ENCODE results near the gene TSEN54. TPM values are rescaled to one million over a fixed set of nuclear protein-coding genes. Genes with fewer than 3 reads are reported as not detected.

TSEN54 gene
- total and polyA plus RNA-seq, 2 experiments from 2014 or later, result 45.9 to 62.5 TPM

DNA sequence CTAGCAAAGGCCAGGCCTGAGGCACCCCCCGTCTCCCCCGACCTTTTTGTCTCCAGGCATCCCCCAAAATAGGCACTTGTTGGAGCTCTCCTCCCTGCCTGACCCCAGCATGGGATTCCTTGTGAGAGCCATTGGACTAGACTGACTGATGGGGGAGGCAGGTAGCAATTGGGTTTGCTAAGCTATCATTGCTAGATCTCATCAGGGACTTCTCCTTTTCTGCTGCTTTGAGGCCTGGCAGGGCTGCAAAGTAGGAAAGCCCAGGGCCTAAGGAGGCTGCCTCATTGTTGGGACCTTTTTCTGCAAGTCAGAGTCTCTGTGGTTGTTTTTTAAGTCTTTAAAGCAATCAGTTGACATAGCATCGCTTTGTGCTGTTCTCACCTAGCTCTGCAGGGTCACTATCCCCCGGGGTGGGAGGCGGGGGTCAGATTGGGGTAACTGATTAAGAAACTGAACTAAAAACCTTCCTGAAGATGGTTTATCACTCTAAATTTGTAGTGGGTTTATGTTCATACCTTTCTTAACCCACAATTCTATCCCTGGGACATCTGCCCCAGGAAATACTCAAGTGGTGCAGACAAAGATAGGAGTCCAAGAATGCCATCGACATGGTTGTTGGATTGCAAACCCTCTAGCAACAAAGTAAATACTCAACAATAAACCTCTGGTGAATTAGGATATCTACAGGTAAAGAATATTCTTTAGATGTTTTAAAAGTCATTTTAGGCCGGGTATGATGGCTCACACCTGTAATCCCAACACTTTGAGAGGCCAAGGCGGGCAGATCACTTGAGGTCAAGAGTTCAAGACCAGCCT lies 37.2 kb downstream of the TSEN54 start:
- Histone ChIP-seq H3F3A (replicated peaks; ENCODE audit: low read depth) (0 out of 2 replicates have a peak, but pooled peaks cover 7% of the 10 kb centered on the region), H3K27me3 (ENCODE audit: insufficient read depth) (no peaks in the 10 kb centered on the region), H3K4me3 (no peak overlapping the region), H3K4me1 (ENCODE audit: insufficient read depth) (peaks cover 7% of the 10 kb centered on the region; the same call in 1 of the 2 replicates), H3K79me2 (replicated peaks; ENCODE audit: insufficient read depth) (no peaks in the 10 kb centered on the region), H3K9me2 (ENCODE audit: insufficient read depth) (no peaks in the 10 kb centered on the region), H3K36me3 (ENCODE audit: insufficient read depth) (no peaks in the 10 kb centered on the region), H2AFZ (no peak overlapping the region), H4K20me1 (replicated peaks; ENCODE audit: insufficient read depth) (no peaks in the 10 kb centered on the region), H3K27ac (ENCODE audit: low read depth) (peak overlapping the region; percentile 59; the same call in 1 of the 2 replicates), H3K4me2 (no peak overlapping the region)
- TF ChIP-seq EZH2 (IDR thresholded peaks at IDR 0.05; ENCODE audit: low read depth, unreplicated experiment) (no peak), ZNF114 (CRISPR knock-in tag; IDR thresholded peaks at IDR 0.05) (no peak), STAT1 (IDR thresholded peaks at IDR 0.05; ENCODE audit: unreplicated experiment) (no peak)
- TF ChIP-seq, protein P1, sequence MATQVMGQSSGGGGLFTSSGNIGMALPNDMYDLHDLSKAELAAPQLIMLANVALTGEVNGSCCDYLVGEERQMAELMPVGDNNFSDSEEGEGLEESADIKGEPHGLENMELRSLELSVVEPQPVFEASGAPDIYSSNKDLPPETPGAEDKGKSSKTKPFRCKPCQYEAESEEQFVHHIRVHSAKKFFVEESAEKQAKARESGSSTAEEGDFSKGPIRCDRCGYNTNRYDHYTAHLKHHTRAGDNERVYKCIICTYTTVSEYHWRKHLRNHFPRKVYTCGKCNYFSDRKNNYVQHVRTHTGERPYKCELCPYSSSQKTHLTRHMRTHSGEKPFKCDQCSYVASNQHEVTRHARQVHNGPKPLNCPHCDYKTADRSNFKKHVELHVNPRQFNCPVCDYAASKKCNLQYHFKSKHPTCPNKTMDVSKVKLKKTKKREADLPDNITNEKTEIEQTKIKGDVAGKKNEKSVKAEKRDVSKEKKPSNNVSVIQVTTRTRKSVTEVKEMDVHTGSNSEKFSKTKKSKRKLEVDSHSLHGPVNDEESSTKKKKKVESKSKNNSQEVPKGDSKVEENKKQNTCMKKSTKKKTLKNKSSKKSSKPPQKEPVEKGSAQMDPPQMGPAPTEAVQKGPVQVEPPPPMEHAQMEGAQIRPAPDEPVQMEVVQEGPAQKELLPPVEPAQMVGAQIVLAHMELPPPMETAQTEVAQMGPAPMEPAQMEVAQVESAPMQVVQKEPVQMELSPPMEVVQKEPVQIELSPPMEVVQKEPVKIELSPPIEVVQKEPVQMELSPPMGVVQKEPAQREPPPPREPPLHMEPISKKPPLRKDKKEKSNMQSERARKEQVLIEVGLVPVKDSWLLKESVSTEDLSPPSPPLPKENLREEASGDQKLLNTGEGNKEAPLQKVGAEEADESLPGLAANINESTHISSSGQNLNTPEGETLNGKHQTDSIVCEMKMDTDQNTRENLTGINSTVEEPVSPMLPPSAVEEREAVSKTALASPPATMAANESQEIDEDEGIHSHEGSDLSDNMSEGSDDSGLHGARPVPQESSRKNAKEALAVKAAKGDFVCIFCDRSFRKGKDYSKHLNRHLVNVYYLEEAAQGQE (IDR thresholded peaks at IDR 0.05; ENCODE audit: unreplicated experiment), result no peak
- TF ChIP-seq, protein P2, sequence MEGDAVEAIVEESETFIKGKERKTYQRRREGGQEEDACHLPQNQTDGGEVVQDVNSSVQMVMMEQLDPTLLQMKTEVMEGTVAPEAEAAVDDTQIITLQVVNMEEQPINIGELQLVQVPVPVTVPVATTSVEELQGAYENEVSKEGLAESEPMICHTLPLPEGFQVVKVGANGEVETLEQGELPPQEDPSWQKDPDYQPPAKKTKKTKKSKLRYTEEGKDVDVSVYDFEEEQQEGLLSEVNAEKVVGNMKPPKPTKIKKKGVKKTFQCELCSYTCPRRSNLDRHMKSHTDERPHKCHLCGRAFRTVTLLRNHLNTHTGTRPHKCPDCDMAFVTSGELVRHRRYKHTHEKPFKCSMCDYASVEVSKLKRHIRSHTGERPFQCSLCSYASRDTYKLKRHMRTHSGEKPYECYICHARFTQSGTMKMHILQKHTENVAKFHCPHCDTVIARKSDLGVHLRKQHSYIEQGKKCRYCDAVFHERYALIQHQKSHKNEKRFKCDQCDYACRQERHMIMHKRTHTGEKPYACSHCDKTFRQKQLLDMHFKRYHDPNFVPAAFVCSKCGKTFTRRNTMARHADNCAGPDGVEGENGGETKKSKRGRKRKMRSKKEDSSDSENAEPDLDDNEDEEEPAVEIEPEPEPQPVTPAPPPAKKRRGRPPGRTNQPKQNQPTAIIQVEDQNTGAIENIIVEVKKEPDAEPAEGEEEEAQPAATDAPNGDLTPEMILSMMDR (conservative IDR thresholded peaks at IDR 0.05; ENCODE audit: low read depth in 2 of 2), result no peak
- ATAC-seq (no peak), DNase-seq (ENCODE audit: low spot score) (no peak)
- Mint-ChIP-seq H3K36me3 (ENCODE audit: low read depth) (no peaks in the 10 kb centered on the region; the same call in 2 of the 3 replicates), H3K27ac (no peak overlapping the region), H3K9me3 (no peaks in the 10 kb centered on the region), H3K4me1 (peaks cover 25% of the 10 kb centered on the region), H3K27me3 (ENCODE audit: insufficient read depth, low read depth, poor library complexity) (peaks cover 4% of the 10 kb centered on the region), H3K4me3 (no peak overlapping the region; the same call in 2 of the 3 replicates)

DNA sequence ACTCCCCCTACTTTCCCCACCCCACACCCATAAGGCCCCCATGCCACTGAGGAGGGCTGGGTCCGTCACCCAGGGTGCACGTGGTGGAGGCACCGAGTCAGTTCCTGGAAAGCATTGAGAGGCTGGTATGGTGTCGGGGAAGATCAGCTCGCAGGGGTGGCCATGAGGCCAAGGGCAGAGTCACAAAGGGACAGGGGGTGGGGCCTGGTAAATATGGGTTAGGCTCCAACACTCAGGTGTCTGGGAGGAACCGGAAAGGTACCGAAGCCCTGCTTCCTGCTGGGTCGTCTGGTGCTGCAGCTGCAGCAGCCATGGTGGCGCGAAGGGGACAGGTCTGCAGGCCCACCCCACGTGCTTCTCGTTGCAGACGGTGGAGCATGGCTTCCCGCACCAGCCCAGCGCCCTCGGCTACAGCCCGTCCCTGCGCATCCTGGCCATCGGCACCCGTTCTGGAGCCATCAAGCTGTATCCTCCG lies 39.4 kb downstream of the TSEN54 start:
- peaks cover 2% of the 10 kb centered on the region for H3K27me3 Mint-ChIP-seq (ENCODE audit: insufficient read depth, low read depth, poor library complexity)
- no peak overlapping the region for H3K27ac Mint-ChIP-seq
- no peaks in the 10 kb centered on the region; the same call in 1 of the 2 replicates for H3K4me1 ChIP-seq (ENCODE audit: insufficient read depth)
- no peaks in the 10 kb centered on the region for H3K36me3 ChIP-seq (ENCODE audit: insufficient read depth)
- TF ChIP-seq, protein P3, sequence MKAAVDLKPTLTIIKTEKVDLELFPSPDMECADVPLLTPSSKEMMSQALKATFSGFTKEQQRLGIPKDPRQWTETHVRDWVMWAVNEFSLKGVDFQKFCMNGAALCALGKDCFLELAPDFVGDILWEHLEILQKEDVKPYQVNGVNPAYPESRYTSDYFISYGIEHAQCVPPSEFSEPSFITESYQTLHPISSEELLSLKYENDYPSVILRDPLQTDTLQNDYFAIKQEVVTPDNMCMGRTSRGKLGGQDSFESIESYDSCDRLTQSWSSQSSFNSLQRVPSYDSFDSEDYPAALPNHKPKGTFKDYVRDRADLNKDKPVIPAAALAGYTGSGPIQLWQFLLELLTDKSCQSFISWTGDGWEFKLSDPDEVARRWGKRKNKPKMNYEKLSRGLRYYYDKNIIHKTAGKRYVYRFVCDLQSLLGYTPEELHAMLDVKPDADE (IDR thresholded peaks at IDR 0.05), result no peak
- no peak overlapping the region for H3K4me2 ChIP-seq
- no peaks in the 10 kb centered on the region for H3K27me3 ChIP-seq (ENCODE audit: insufficient read depth)
- no peak overlapping the region for H3K4me3 Mint-ChIP-seq
- DNase-seq (ENCODE audit: low spot score) (no peak), ATAC-seq (no peak)
- H2AFZ ChIP-seq, result no peak overlapping the region
- no peak overlapping the region for H3K27ac ChIP-seq (ENCODE audit: low read depth)
- no peaks in the 10 kb centered on the region for H4K20me1 ChIP-seq (replicated peaks; ENCODE audit: insufficient read depth)
- no peaks in the 10 kb centered on the region for H3K9me3 Mint-ChIP-seq
- peaks cover 20% of the 10 kb centered on the region for H3K4me1 Mint-ChIP-seq
- H3K79me2 ChIP-seq (replicated peaks; ENCODE audit: insufficient read depth), result no peaks in the 10 kb centered on the region
- H3K4me3 ChIP-seq, result no peak overlapping the region
- H3F3A ChIP-seq (replicated peaks; ENCODE audit: low read depth), result no peaks in the 10 kb centered on the region
- no peaks in the 10 kb centered on the region; the same call in 2 of the 3 replicates for H3K36me3 Mint-ChIP-seq (ENCODE audit: low read depth)
- H3K9me2 ChIP-seq (ENCODE audit: insufficient read depth), result no peaks in the 10 kb centered on the region

Measured in GM23338 (cell line).